Activated CD4-positive, alpha-beta T cell treated with anti-CD3 and anti-CD28 coated beads, Interleukin-2, amount 50 U/mL, for 16 hours (primary cell): ENCODE results near the gene PTPRZ1.

ENCODE experiments used
- DNase-seq: peaks from one replicate; pipeline ENCODE4 v3.0.0-alpha.2; 2020

PTPRZ1 gene

DNA sequence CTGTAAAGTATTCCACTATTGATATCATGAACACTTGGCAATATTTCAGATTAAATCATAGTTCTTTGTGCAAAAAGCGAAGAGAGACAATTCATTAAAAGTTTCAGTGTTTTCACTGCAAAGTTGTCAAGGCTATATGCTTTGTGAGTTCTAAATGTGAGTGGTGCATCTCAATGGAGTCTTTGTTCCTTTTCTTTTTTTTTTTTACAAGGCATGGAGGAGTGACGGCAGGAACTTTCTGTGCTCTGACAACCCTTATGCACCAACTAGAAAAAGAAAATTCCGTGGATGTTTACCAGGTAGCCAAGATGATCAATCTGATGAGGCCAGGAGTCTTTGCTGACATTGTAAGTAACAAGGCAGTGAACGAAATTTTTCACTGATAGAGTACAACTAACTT, 186.6 kb downstream of the PTPRZ1 start:
- no peak for DNase-seq

DNA sequence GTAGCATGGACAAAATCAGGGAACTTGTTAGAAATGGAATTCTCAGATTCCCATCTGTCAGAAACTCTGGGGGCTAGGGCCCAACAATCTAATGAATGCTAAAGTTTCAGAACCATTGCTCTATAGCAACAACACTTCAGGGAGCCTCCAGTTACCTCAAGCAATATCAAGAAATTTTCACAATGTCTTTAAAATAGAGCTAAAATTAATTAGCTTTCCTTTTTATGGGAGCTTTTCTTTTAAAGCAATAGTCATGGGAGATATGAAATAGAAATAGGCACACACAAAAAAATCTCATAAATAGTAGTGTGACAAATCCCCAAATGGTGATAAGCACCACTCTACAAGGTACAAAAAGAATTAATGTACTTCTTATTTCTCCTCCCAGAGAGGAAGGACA, 190.2 kb downstream of the PTPRZ1 start:
- no peak for DNase-seq

DNA sequence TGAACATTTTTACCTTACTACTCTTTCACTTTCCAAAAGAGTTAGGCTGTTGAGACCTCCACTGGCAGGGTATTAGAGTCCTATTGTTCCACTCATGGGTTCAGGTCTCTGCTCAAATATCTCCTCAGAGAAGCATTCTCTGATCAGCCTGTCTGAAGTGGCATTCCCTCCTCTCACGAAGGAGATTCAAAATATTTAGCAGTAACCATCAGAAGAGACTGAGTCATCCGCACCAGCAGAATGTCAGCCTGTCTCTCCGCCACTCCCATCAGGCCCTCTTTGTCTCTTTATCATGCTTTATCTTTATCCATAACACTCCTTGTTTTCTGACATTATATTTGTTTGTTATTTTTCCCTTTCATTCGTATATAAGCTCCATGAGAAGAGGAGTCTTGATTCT, 192.0 kb downstream of the PTPRZ1 start:
- no peak for DNase-seq

DNA sequence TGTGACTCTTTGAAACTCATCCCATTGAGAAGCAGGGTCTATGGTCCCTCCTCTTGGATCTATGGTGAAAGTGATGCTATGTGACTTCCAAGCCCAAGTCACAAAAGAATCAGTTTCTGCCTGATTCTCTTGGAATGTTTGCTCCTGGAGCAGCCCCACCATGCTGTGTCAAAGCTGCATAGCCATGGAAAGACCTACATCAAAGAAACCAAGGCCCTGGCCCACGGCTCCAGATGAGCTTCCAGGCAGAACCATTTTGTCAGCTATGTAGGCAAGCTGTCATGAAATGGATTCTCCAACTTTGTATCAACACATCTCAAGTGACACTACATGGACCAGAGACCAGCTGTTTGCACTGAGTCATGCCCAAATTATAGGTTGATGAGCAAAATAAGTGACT, 194.1 kb downstream of the PTPRZ1 start:
- DNase-seq, result no peak

- no peak for DNase-seq
Measured at GRCh38 chr7:122068046-122068445, 195.1 kb downstream of the PTPRZ1 start.

GRCh38 chr7:122068999-122069398, 196.0 kb downstream of the PTPRZ1 start:
- no peak for DNase-seq

DNA sequence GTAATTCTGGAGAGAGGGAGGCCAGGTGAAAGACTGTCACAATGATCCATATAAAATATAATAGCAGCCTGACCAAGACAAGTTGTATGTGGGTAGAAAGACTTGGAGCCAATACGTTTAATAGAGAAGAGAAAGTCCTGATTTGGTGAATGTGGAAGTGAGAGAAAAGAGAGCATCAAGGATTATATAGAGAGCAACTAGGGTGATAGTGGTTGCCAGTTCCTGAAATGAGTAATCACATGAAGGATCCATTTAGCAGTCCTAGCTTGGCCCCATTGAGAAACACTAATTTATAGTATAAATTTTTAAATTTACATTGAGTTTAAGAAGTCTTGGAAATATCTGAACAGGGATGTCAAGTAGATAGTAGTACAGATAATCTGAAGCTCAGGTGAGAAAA, 197.1 kb downstream of the PTPRZ1 start:
- DNase-seq, result no peak

DNA sequence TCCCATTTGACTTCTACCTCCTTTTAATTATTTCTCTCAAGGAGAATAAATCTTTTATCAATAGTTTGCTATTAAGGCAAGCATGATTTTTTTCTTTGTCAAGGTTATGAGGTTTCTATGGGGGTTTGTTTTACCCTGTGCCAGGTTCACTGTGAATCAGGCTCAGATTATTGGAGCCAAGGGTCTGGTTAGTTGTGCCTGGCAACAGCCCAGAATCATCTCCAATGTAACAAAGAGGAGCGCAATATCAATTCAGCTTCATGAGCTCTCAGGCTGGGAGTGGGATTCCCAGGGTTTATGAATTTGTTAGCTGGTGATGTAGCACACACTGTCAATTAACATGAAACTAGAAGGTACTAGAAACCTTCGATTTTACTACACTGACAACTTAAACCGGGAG, 197.9 kb downstream of the PTPRZ1 start:
- no peak for DNase-seq

DNA sequence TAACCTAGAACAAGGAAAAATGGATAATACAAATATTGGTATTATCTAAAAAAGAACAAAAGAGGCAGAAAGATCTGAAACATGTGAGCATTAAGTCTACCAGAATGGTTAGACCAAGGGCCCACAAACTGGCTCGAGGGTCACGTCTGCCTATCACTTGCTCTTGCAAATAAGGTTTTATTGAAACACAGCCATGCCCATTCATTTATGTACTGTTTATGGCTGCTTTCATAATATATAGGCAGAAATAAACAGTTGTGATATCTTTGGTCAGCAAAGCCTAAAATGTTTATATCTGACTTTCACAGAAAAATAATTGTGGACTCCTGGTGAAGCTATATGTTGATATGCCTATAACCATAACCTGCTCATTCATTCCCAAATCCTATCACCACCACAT, 199.3 kb downstream of the PTPRZ1 start:
- no peak for DNase-seq

DNA sequence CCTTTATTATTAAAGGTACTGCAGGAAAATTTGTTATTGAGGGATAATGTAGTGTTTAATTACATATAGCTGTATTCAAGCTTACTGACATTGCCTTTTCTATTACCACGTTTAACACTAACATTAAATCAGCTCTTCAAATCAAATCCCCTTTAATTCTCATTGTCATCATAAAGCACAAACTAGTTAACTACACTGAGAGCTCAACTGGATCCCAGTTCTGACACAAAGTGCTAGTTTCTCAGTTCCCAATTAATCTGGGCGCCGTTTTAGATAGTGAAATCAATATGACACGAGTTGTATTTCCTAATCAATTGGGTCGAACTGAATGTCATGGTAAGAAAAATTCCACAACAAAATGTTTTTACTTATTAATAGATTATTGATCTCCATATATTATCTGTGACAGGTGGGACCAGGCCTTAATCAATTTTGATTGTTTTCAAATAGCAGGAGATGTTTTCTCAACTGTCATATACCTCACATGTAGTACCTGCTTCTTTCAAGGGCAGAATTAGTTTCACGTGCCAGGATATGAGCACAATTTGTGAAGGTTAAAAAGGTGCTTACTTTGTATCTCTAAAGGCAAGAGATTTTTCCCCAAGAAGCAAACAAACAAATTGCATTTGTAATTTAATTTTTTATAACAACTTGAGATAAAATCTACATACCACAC, 200.1 kb downstream of the PTPRZ1 start:
- no peak for DNase-seq

DNA sequence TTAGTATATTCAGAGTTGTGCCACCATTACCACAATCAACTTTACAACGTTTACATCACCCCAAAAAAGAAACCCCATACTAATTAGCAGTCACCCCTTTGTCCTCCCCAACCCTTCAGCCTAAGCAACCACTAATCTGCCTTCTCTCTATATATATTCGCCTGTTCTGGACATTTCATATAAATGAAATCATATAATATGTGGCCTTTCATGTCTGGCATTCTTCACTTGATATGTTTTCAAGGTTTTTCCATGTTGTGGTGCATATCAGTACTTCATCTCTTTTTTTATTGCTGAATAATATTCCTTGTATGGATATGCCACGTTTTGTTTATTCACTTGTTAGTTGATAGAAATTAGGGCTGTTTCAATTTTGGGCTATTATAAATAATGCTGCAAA, 200.7 kb downstream of the PTPRZ1 start:
- DNase-seq, result no peak

- DNase-seq, result no peak
Measured at GRCh38 chr7:122082160-122082559, 209.2 kb downstream of the PTPRZ1 start.

GRCh38 chr7:122082670-122083069, 209.7 kb downstream of the PTPRZ1 start:
- DNase-seq, result no peak

GRCh38 chr7:122092964-122093797, 220.2 kb downstream of the PTPRZ1 start:
- DNase-seq, result peak; percentile 62

DNA sequence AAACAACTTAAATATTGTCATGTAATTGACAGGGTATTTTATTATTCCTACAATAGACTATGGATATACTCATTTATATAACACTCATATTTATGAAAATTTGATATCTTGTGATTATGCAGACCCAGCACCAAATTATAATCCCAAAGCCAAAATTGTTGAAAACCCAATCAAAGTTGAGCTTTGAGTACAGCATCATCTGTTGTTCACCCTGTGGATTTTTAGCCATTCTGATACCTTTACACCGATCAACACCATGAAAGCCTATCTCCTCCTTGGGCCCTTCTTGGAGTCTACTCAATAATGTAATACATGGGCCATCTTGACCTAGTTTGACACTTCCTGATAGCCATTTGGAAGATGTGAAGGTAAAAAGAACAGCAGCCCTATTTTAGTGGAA, 221.6 kb downstream of the PTPRZ1 start:
- no peak for DNase-seq

DNA sequence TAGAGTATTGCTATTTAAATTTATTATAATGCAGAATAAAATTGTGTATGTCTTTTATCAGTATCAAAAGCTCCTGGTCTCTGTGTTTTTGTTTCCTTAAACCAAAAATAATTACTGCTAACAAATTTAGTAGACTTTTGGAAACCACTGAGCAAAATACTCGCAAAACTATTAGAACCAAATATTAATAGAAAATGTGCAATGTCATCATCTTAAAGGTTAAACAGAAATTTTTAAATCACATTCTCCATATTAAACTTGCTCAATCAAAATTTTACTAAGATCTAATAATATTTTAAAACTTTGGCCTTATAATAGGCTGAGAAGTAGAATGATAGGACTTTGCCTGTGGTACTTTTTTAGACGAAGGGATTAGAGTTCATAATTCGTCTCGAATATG, 222.7 kb downstream of the PTPRZ1 start:
- no peak for DNase-seq

- DNase-seq, result no peak
Measured at GRCh38 chr7:122100021-122100420, 227.1 kb downstream of the PTPRZ1 start.

DNA sequence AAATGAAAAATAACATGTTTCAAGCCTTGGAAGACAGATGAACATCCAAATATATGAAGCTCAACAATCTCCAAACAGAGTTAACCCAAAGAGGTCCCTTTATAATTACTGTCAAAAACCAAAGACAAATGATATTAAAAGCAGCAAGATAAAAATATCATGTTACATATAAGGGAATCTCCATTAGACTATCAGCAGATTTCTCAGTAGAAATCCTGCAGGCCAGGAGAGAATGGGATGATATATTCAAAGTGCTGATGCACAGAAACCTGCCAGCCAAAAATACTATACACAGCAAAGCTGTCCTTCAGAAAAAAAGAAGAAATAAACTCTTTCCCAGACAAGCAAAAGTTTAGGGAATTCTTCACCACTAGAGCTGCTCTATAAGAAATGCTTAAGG, 230.1 kb downstream of the PTPRZ1 start:
- DNase-seq, result no peak
